ENCODE data around the gene FCER2. TPM values are rescaled to one million over a fixed set of nuclear protein-coding genes. Genes with fewer than 3 reads are reported as not detected.

The FCER2 gene
- total RNA-seq, 8 experiments from 2014 or later = 0.11 to 0.59 (median 0.32) TPM; not detected in 1

- in situ Hi-C loops (cut with MboI; ENCODE audit: low pct_unique_long_range_greater_than_20kb in 2 of 9, low sequenced_read_pairs in 9 of 9, unreplicated experiment in 9 of 9) = no loop called here
- Histone ChIP-seq H3K4me3 (no peak overlapping the region), H3K4me1 (replicated peaks in 1 of 2) (no peaks in the 10 kb centered on the region), H3K27ac (no peak overlapping the region)
- ATAC-seq (replicated peaks in 6 of 8) = no peak
- 33 to 100% (median 79%) methylated on average over 1 to 3 of the region's 6 CpGs; no CpG with 5 or more reads in 4 of the 10 experiments for WGBS, 10 experiments
Measured at GRCh38 chr19:7704280-7705060, 2.5 kb upstream of the FCER2 start.

- ATAC-seq (replicated peaks in 6 of 8) = no peak
- H3K4me3 ChIP-seq = no peak overlapping the region
- WGBS, 10 experiments = 50 to 75% methylated on average over 2 to 4 of the region's 8 CpGs; no CpG with 5 or more reads in 8 of the 10 experiments
- in situ Hi-C loops (cut with MboI; ENCODE audit: low pct_unique_long_range_greater_than_20kb in 2 of 9, low sequenced_read_pairs in 9 of 9, unreplicated experiment in 9 of 9) = no loop called here
- no peak overlapping the region for H3K27ac ChIP-seq
- no peaks in the 10 kb centered on the region for H3K4me1 ChIP-seq (replicated peaks in 1 of 2)
Measured at GRCh38 chr19:7703332-7703731, 1.4 kb upstream of the FCER2 start.

- ATAC-seq (replicated peaks in 6 of 8) = no peak
- in situ Hi-C loops (cut with MboI; ENCODE audit: low pct_unique_long_range_greater_than_20kb in 2 of 9, low sequenced_read_pairs in 9 of 9, unreplicated experiment in 9 of 9) = no loop called here
- Histone ChIP-seq H3K27ac (no peak overlapping the region), H3K4me3 (no peak overlapping the region), H3K4me1 (replicated peaks in 1 of 2) (no peaks in the 10 kb centered on the region)
- whole genome bisulfite sequencing, 10 experiments = 59 to 93% (median 82%) methylated on average over 2 to 6 of the region's 12 CpGs; no CpG with 5 or more reads in 3 of the 10 experiments
Measured at GRCh38 chr19:7701049-7701653, 780 bp downstream of the FCER2 start.

- peak in 1 of 8 experiments; percentile 46 for ATAC-seq (replicated peaks in 6 of 8)
- 20 to 77% (median 58%) methylated on average over 4 to 12 of the region's 15 CpGs; no CpG with 5 or more reads in 3 of the 10 experiments for WGBS, 10 experiments
- Histone ChIP-seq H3K4me1 (replicated peaks in 1 of 2) (no peaks in the 10 kb centered on the region), H3K4me3 (no peak overlapping the region), H3K27ac (no peak overlapping the region)
- in situ Hi-C loops (cut with MboI; ENCODE audit: low pct_unique_long_range_greater_than_20kb in 2 of 9, low sequenced_read_pairs in 9 of 9, unreplicated experiment in 9 of 9) = no loop called here
Measured at GRCh38 chr19:7699417-7700401, 2.2 kb downstream of the FCER2 start.

- no peak for ATAC-seq (replicated peaks in 6 of 8)
- in situ Hi-C loops (cut with MboI; ENCODE audit: low pct_unique_long_range_greater_than_20kb in 2 of 9, low sequenced_read_pairs in 9 of 9, unreplicated experiment in 9 of 9) = no loop called here
- WGBS, 10 experiments = 20% methylated on average over 1 of the region's 2 CpGs; no CpG with 5 or more reads in 9 of the 10 experiments
- Histone ChIP-seq H3K4me1 (replicated peaks in 1 of 2) (no peaks in the 10 kb centered on the region), H3K27ac (no peak overlapping the region), H3K4me3 (no peak overlapping the region)
Measured at GRCh38 chr19:7699003-7699402, 2.9 kb downstream of the FCER2 start.

GRCh38 chr19:7698583-7698982 is 3.3 kb downstream of the FCER2 start:
- no peaks in the 10 kb centered on the region for H3K4me1 ChIP-seq (replicated peaks in 1 of 2)
- H3K27ac ChIP-seq = no peak overlapping the region
- no peak for ATAC-seq (replicated peaks in 6 of 8)
- in situ Hi-C loops (cut with MboI; ENCODE audit: low pct_unique_long_range_greater_than_20kb in 2 of 9, low sequenced_read_pairs in 9 of 9, unreplicated experiment in 9 of 9) = no loop called here
- no peak overlapping the region for H3K4me3 ChIP-seq
- 0 to 8% (median 0%) methylated on average over 1 to 2 of the region's 11 CpGs; no CpG with 5 or more reads in 7 of the 10 experiments for WGBS, 10 experiments

- no peak overlapping the region for H3K27ac ChIP-seq
- H3K4me1 ChIP-seq (replicated peaks in 1 of 2) = no peaks in the 10 kb centered on the region
- H3K4me3 ChIP-seq = no peak overlapping the region
- no peak for ATAC-seq (replicated peaks in 6 of 8)
- 32 to 85% (median 57%) methylated on average over 2 to 9 of the region's 10 CpGs; no CpG with 5 or more reads in 3 of the 10 experiments for WGBS, 10 experiments
- in situ Hi-C loops (cut with MboI; ENCODE audit: low pct_unique_long_range_greater_than_20kb in 2 of 9, low sequenced_read_pairs in 9 of 9, unreplicated experiment in 9 of 9) = no loop called here
Measured at GRCh38 chr19:7697721-7698287, 4.1 kb downstream of the FCER2 start.

- Histone ChIP-seq H3K4me3 (no peak overlapping the region), H3K27ac (no peak overlapping the region), H3K4me1 (replicated peaks in 1 of 2) (no peaks in the 10 kb centered on the region)
- WGBS, 10 experiments = 0 to 80% (median 21%) methylated on average over 1 to 3 of the region's 4 CpGs; no CpG with 5 or more reads in 6 of the 10 experiments
- in situ Hi-C loops (cut with MboI; ENCODE audit: low pct_unique_long_range_greater_than_20kb in 2 of 9, low sequenced_read_pairs in 9 of 9, unreplicated experiment in 9 of 9) = no loop called here
- ATAC-seq (replicated peaks in 6 of 8) = no peak
Measured at GRCh38 chr19:7694499-7694898, 7.4 kb downstream of the FCER2 start.

- Histone ChIP-seq H3K27ac (no peak overlapping the region), H3K4me3 (no peak overlapping the region), H3K4me1 (replicated peaks in 1 of 2) (no peaks in the 10 kb centered on the region)
- WGBS, 10 experiments = 0 to 84% (median 61%) methylated on average over 1 to 11 of the region's 13 CpGs; no CpG with 5 or more reads in 1 of the 10 experiments
- in situ Hi-C loops (cut with MboI; ENCODE audit: low pct_unique_long_range_greater_than_20kb in 2 of 9, low sequenced_read_pairs in 9 of 9, unreplicated experiment in 9 of 9) = no loop called here
- no peak for ATAC-seq (replicated peaks in 6 of 8)
Measured at GRCh38 chr19:7692417-7693088, 9.4 kb downstream of the FCER2 start.

GRCh38 chr19:7691497-7691896 is 10.4 kb downstream of the FCER2 start:
- in situ Hi-C loops (cut with MboI; ENCODE audit: low pct_unique_long_range_greater_than_20kb in 2 of 9, low sequenced_read_pairs in 9 of 9, unreplicated experiment in 9 of 9) = no loop called here
- H3K27ac ChIP-seq = no peak overlapping the region
- no peak for ATAC-seq (replicated peaks in 6 of 8)
- no peaks in the 10 kb centered on the region for H3K4me1 ChIP-seq (replicated peaks in 1 of 2)
- H3K4me3 ChIP-seq = no peak overlapping the region

GRCh38 chr19:7690779-7691258 is 11.1 kb downstream of the FCER2 start:
- Histone ChIP-seq H3K27ac (no peak overlapping the region), H3K4me3 (no peak overlapping the region), H3K4me1 (replicated peaks in 1 of 2) (no peaks in the 10 kb centered on the region)
- in situ Hi-C loops (cut with MboI; ENCODE audit: low pct_unique_long_range_greater_than_20kb in 2 of 9, low sequenced_read_pairs in 9 of 9, unreplicated experiment in 9 of 9) = no loop called here
- 20 to 96% (median 70%) methylated on average over 1 to 5 of the region's 8 CpGs; no CpG with 5 or more reads in 1 of the 10 experiments for WGBS, 10 experiments
- ATAC-seq (replicated peaks in 6 of 8) = no peak

- in situ Hi-C loops (cut with MboI; ENCODE audit: low pct_unique_long_range_greater_than_20kb in 2 of 9, low sequenced_read_pairs in 9 of 9, unreplicated experiment in 9 of 9) = no loop called here
- Histone ChIP-seq H3K4me1 (replicated peaks in 1 of 2) (no peaks in the 10 kb centered on the region), H3K4me3 (no peak overlapping the region), H3K27ac (no peak overlapping the region)
- WGBS, 10 experiments = 50 to 80% methylated on average over 1 to 4 of the region's 23 CpGs; no CpG with 5 or more reads in 8 of the 10 experiments
- ATAC-seq (replicated peaks in 6 of 8) = no peak
Measured at GRCh38 chr19:7689165-7689564, 12.8 kb downstream of the FCER2 start.
